CD4-positive, alpha-beta T cell (primary cell): ENCODE data around the gene ZNF823. TPM values are rescaled to one million over a fixed set of nuclear protein-coding genes. Genes with fewer than 3 reads are reported as not detected.

ENCODE experiments used
- ATAC-seq: fragments of 200-7000 bp; cut with Tn5 transposase; one replicate; pipeline ENCODE4 v1.10.0; 2022; ENCODE audit warnings: mild to moderate bottlenecking; ENCODE audit not compliant: poor library complexity
- CTCF ChIA-PET: fragments of 350-600 bp; sonication (Branson Sonifier 250); formaldehyde crosslinking; loops from one replicate; lab custom pipeline; 2021; ENCODE audit warnings: antibody characterized with exemption, inconsistent platforms; lab: Charles Lee
- POLR2A ChIA-PET: fragments of 350-600 bp; sonication (Branson Sonifier 250); formaldehyde crosslinking; loops from one replicate; lab custom pipeline; 2021; ENCODE audit warnings: antibody characterized with exemption, inconsistent platforms; lab: Charles Lee
- DNase-seq, 14 experiments: peaks; one replicate each; pipeline ENCODE4 v3.0.0-alpha.2; 2013 to 2020; ENCODE audit warnings: mixed read lengths in 2 of 14
- H3K27ac ChIP-seq, 2 donors: one replicate each; pipeline versions ENCODE4 v1.5.1 to v1.7.0; 2013; ENCODE audit warnings: low read length in 2 of 2, low read depth in 1 of 2, mild to moderate bottlenecking in 1 of 2
- H3K27me3 ChIP-seq, 2 experiments: 1 replicate in 1 of 2; 2 replicates in 1 of 2; pipeline versions ENCODE4 v1.6.1 to v1.7.0; 2013; ENCODE audit warnings: low read length in 2 of 2, control low read depth in 1 of 2, mild to moderate bottlenecking in 1 of 2, moderate library complexity in 1 of 2; ENCODE audit not compliant: insufficient read depth in 2 of 2, control insufficient read depth in 1 of 2
- H3K36me3 ChIP-seq: one replicate; pipeline ENCODE4 v1.6.1; 2013; ENCODE audit warnings: low read length, control low read depth; ENCODE audit not compliant: insufficient read depth
- H3K4me1 ChIP-seq: one replicate; pipeline ENCODE4 v1.6.1; 2013; ENCODE audit warnings: low read length, control low read depth; ENCODE audit not compliant: insufficient read depth
- H3K4me3 ChIP-seq: one replicate; pipeline ENCODE4 v1.5.1; 2013; ENCODE audit warnings: mild to moderate bottlenecking, low read length, moderate library complexity
- H3K9me3 ChIP-seq, 2 experiments: 1 replicate in 1 of 2; 2 replicates in 1 of 2; pipeline versions ENCODE4 v1.6.1 to v1.7.0; 2013; ENCODE audit warnings: low read length in 2 of 2, mild to moderate bottlenecking in 2 of 2, control low read depth in 1 of 2, moderate library complexity in 1 of 2; ENCODE audit not compliant: control insufficient read depth in 1 of 2, insufficient read depth in 1 of 2
- H3K27ac Mint-ChIP-seq: one replicate; pipeline ENCODE4 v1.8.0; 2020; ENCODE audit warnings: mixed read lengths
- H3K27me3 Mint-ChIP-seq: one replicate; pipeline ENCODE4 v1.8.0; 2021; ENCODE audit warnings: mixed read lengths
- H3K36me3 Mint-ChIP-seq: one replicate; pipeline ENCODE4 v1.8.0; 2021; ENCODE audit warnings: low read depth, mixed read lengths
- H3K4me1 Mint-ChIP-seq: one replicate; pipeline ENCODE4 v1.8.0; 2021; ENCODE audit warnings: low read depth, mixed read lengths
- H3K4me3 Mint-ChIP-seq: one replicate; pipeline ENCODE4 v1.8.0; 2020; ENCODE audit warnings: mild to moderate bottlenecking, mixed read lengths
- H3K9me3 Mint-ChIP-seq: one replicate; pipeline ENCODE4 v1.8.0; 2020; ENCODE audit warnings: mixed read lengths
- intact Hi-C, 2 experiments: fragments of 100-400 bp; cut with DNase I in 1 of 2; cut with micrococcal nuclease in 1 of 2; formaldehyde crosslinking; loops; one replicate each; pipeline versions ENCODE4 v1.15.1 to v1.9.0; 2023 to 2025; cut with DNase I, micrococcal nuclease
- total RNA-seq, 174 experiments: library from RNA in 2 of 174; stranded (reverse) in 2 of 174; gene quantifications; one replicate each; pipeline ENCODE4 v1.2.3 and lab custom pipeline; 2021 to 2026
- TF ChIP-seq, protein P1 (sequence below): fragments of 200-600 bp; IDR thresholded peaks from one replicate; pipeline ENCODE4 v1.8.0; 2022; ENCODE audit warnings: antibody characterized with exemption, mild to moderate bottlenecking

ZNF823 gene
- total RNA-seq, 2 experiments from 2014 or later, result 1.7 to 2.2 TPM

DNA sequence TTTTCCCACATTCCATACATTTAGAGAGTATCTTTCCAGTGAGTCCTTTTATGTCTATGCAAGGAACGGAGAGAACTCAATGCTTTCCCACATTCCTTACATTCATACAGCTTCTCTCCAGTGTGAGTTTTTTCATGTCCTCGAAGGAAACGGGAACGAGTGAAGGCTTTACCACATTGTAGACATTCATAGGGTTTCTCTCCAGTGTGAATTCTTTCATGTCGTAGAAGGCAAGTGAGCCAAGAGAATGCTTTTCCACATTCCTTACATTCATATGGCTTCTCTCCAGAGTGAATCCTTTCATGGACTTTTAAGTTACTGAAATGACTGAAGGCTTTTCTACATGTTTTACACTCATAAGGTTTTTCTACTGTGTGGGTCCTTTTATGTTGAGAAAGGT, 17.1 kb downstream of the ZNF823 start:
- peaks cover 16% of the 10 kb centered on the region for H3K9me3 Mint-ChIP-seq
- no peaks in the 10 kb centered on the region for H3K27me3 Mint-ChIP-seq
- ChIA-PET POLR2A (no interaction called here), CTCF (no interaction called here)
- H3K4me1 ChIP-seq, result no peaks in the 10 kb centered on the region
- peaks cover 31% of the 10 kb centered on the region for H3K36me3 ChIP-seq
- H3K36me3 Mint-ChIP-seq, result peaks cover 73% of the 10 kb centered on the region
- no peak overlapping the region for H3K27ac Mint-ChIP-seq
- DNase-seq, result no peak
- peaks cover 39 to 54% of the 10 kb centered on the region in 2 experiments for H3K9me3 ChIP-seq
- H3K4me3 Mint-ChIP-seq, result no peak overlapping the region
- TF ChIP-seq, protein P1, sequence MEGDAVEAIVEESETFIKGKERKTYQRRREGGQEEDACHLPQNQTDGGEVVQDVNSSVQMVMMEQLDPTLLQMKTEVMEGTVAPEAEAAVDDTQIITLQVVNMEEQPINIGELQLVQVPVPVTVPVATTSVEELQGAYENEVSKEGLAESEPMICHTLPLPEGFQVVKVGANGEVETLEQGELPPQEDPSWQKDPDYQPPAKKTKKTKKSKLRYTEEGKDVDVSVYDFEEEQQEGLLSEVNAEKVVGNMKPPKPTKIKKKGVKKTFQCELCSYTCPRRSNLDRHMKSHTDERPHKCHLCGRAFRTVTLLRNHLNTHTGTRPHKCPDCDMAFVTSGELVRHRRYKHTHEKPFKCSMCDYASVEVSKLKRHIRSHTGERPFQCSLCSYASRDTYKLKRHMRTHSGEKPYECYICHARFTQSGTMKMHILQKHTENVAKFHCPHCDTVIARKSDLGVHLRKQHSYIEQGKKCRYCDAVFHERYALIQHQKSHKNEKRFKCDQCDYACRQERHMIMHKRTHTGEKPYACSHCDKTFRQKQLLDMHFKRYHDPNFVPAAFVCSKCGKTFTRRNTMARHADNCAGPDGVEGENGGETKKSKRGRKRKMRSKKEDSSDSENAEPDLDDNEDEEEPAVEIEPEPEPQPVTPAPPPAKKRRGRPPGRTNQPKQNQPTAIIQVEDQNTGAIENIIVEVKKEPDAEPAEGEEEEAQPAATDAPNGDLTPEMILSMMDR, result no peak
- intact Hi-C loops, result no loop called here
- H3K4me1 Mint-ChIP-seq, result no peaks in the 10 kb centered on the region
- ATAC-seq, result no peak
- no peaks in the 10 kb centered on the region for H3K27me3 ChIP-seq
- H3K27ac ChIP-seq, result no peak overlapping the region
- H3K4me3 ChIP-seq, result no peak overlapping the region

DNA sequence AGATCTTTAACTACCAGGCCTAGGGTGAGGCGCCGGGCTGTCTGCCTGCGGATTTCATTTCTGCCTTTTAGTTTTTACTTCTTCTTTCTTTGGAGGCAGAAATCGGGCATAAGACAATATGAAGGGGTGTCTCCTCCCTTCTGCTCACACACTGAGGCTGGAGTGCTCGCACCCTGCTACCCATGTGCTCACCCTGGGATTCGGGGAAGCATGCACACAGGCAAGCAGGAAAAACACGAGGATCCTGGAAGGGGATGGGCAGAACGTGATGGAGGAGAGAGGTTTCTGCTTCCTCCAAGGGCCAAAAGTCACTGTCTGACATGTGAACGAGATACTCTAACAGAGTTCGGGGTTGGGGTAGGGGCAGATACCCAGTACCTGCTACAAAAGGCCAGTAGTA, 28.4 kb downstream of the ZNF823 start:
- peaks cover 11% of the 10 kb centered on the region for H3K36me3 Mint-ChIP-seq
- peaks cover 10% of the 10 kb centered on the region for H3K9me3 Mint-ChIP-seq
- no peak overlapping the region for H3K4me3 ChIP-seq
- H3K27me3 Mint-ChIP-seq, result peaks cover 8% of the 10 kb centered on the region
- H3K36me3 ChIP-seq, result no peaks in the 10 kb centered on the region
- no peak overlapping the region for H3K27ac ChIP-seq
- H3K27ac Mint-ChIP-seq, result no peak overlapping the region
- intact Hi-C loops, result no loop called here
- DNase-seq (no peak), ATAC-seq (no peak)
- TF ChIP-seq, protein P1, result no peak
- H3K27me3 ChIP-seq, result no peaks in the 10 kb centered on the region
- H3K4me3 Mint-ChIP-seq, result no peak overlapping the region
- no peaks in the 10 kb centered on the region for H3K4me1 Mint-ChIP-seq
- POLR2A ChIA-PET, result no interaction called here
- no peaks in the 10 kb centered on the region for H3K4me1 ChIP-seq
- CTCF ChIA-PET, result no interaction called here
- peaks cover 0 to 18% of the 10 kb centered on the region in 2 experiments for H3K9me3 ChIP-seq

GRCh38 chr19:11708457-11708856, 30.3 kb downstream of the ZNF823 start:
- Histone ChIP-seq H3K4me1 (no peaks in the 10 kb centered on the region), H3K27me3 (no peaks in the 10 kb centered on the region), H3K9me3 (peaks cover 0 to 10% of the 10 kb centered on the region in 2 experiments), H3K27ac (no peak overlapping the region), H3K4me3 (no peak overlapping the region), H3K36me3 (no peaks in the 10 kb centered on the region)
- ChIA-PET CTCF (no interaction called here), POLR2A (no interaction called here)
- Mint-ChIP-seq H3K4me3 (no peak overlapping the region), H3K27me3 (peaks cover 8% of the 10 kb centered on the region), H3K27ac (no peak overlapping the region), H3K9me3 (peaks cover 5% of the 10 kb centered on the region), H3K36me3 (peaks cover 7% of the 10 kb centered on the region), H3K4me1 (no peaks in the 10 kb centered on the region)
- ATAC-seq (no peak), DNase-seq (no peak)
- intact Hi-C loops, result no loop called here
- TF ChIP-seq, protein P1, result no peak
